B cell (primary cell): ENCODE measurements around the gene RNF19B. TPM values are rescaled to one million over a fixed set of nuclear protein-coding genes. Genes with fewer than 3 reads are reported as not detected.

Experiments used
- ATAC-seq: fragments of 200-7000 bp; cut with Tn5 transposase; one replicate; pipeline ENCODE4 v1.10.0; 2021; ENCODE audit warnings: low read depth, mild to moderate bottlenecking, moderate number of reproducible peaks, moderate library complexity
- CTCF ChIA-PET: fragments of 350-600 bp; sonication (Branson Sonifier 250); formaldehyde crosslinking; loops from one replicate; lab custom pipeline; 2021; ENCODE audit warnings: antibody characterized with exemption, inconsistent platforms; lab: Charles Lee
- POLR2A ChIA-PET: fragments of 350-600 bp; sonication (Branson Sonifier 250); formaldehyde crosslinking; loops from one replicate; lab custom pipeline; 2021; ENCODE audit warnings: antibody characterized with exemption; lab: Charles Lee
- DNase-seq: peaks from one replicate; pipeline ENCODE4 v3.0.0; 2013
- H2AFZ ChIP-seq: 2 replicates; pipeline ENCODE4 v1.6.1; 2012; ENCODE audit warnings: mild to moderate bottlenecking, low read depth, low read length; ENCODE audit not compliant: insufficient read depth, poor library complexity, severe bottlenecking
- H3K27ac ChIP-seq, 2 donors: 1 replicate in 1 of 2; 2 replicates in 1 of 2; pipeline ENCODE4 v1.5.1; 2012 to 2013; ENCODE audit warnings: low read length in 2 of 2, mild to moderate bottlenecking in 2 of 2, moderate library complexity in 1 of 2
- H3K27me3 ChIP-seq, 4 experiments: fragments of 200-600 bp in 1 of 4; sonication (generic) in 1 of 4; replicated peaks in 1 of 4; 1 replicate in 2 of 4; 2 replicates in 2 of 4; pipeline versions ENCODE4 v1.6.1 to v1.7.0; 2013 to 2016; ENCODE audit warnings: low read length in 3 of 4, mild to moderate bottlenecking in 2 of 4, mixed read lengths in 1 of 4, moderate library complexity in 1 of 4; ENCODE audit not compliant: insufficient read depth in 4 of 4, control insufficient read depth in 3 of 4; ENCODE audit errors: control extremely low read depth in 1 of 4
- H3K36me3 ChIP-seq, 2 experiments: replicated peaks in 1 of 2; 1 replicate in 1 of 2; 2 replicates in 1 of 2; pipeline versions ENCODE4 v1.6.1 to v1.7.1; 2013; ENCODE audit warnings: low read length in 1 of 2; ENCODE audit not compliant: insufficient read depth in 2 of 2, control insufficient read depth in 1 of 2; ENCODE audit errors: control extremely low read depth in 1 of 2, extremely low read depth in 1 of 2
- H3K4me1 ChIP-seq, 2 donors: fragments of 200-600 bp in 1 of 2; sonication (generic) in 1 of 2; 1 replicate in 1 of 2; 2 replicates in 1 of 2; pipeline versions ENCODE4 v1.5.1 to v1.6.1; 2013 to 2017; ENCODE audit warnings: low read length in 2 of 2; ENCODE audit not compliant: control insufficient read depth in 2 of 2, insufficient read depth in 2 of 2
- H3K4me2 ChIP-seq: replicated peaks from 2 replicates; pipeline ENCODE3; 2012; ENCODE audit warnings: mild to moderate bottlenecking, low read depth, low read length; ENCODE audit not compliant: poor library complexity, severe bottlenecking
- H3K4me3 ChIP-seq, 5 experiments: fragments of 200-600 bp in 1 of 5; sonication (generic) in 1 of 5; 1 replicate in 3 of 5; 2 replicates in 2 of 5; pipeline versions ENCODE4 v1.5.1 to v1.7.0; 2011 to 2016; ENCODE audit warnings: low read length in 4 of 5, mild to moderate bottlenecking in 4 of 5, low read depth in 2 of 5, control low read depth in 1 of 5, moderate library complexity in 1 of 5; ENCODE audit not compliant: insufficient read depth in 1 of 5; ENCODE audit errors: control extremely low read depth in 1 of 5, extremely low read depth in 1 of 5
- H3K79me2 ChIP-seq: fragments of 200-600 bp; sonication (generic); one replicate; pipeline ENCODE4 v1.6.0; 2016; ENCODE audit warnings: low read length; ENCODE audit not compliant: control insufficient read depth, insufficient read depth
- H3K9ac ChIP-seq: fragments of 200-600 bp; sonication (generic); 2 replicates; pipeline ENCODE4 v1.6.1; 2017; ENCODE audit warnings: mild to moderate bottlenecking, low read length, moderate library complexity
- H3K9me3 ChIP-seq, 3 donors: one replicate each; pipeline versions ENCODE4 v1.6.1 to v1.7.1; 2013; ENCODE audit warnings: low read length in 2 of 3; ENCODE audit not compliant: control insufficient read depth in 2 of 3, insufficient read depth in 1 of 3; ENCODE audit errors: control extremely low read depth in 1 of 3
- H4K20me1 ChIP-seq: 2 replicates; pipeline ENCODE4 v1.6.0; 2012; ENCODE audit warnings: mild to moderate bottlenecking, low read length; ENCODE audit not compliant: insufficient read depth, control insufficient read depth, poor library complexity, severe bottlenecking
- H3K27ac Mint-ChIP-seq: one replicate; pipeline ENCODE4 v1.8.0; 2021; ENCODE audit warnings: mixed read lengths
- H3K27me3 Mint-ChIP-seq: one replicate; pipeline ENCODE4 v1.8.0; 2021; ENCODE audit warnings: mixed read lengths
- H3K4me1 Mint-ChIP-seq: one replicate; pipeline ENCODE4 v1.8.0; 2021; ENCODE audit warnings: mixed read lengths
- H3K4me3 Mint-ChIP-seq: one replicate; pipeline ENCODE4 v1.8.0; 2021; ENCODE audit warnings: mixed read lengths
- H3K9me3 Mint-ChIP-seq: one replicate; pipeline ENCODE4 v1.8.0; 2022; ENCODE audit warnings: mixed read lengths; ENCODE audit not compliant: insufficient read depth
- EZH2 ChIP-seq: IDR thresholded peaks from 2 replicates; pipeline ENCODE4 v1.6.1; 2012; ENCODE audit warnings: borderline replicate concordance, low read depth, mild to moderate bottlenecking, moderate library complexity, low read length; ENCODE audit not compliant: insufficient read depth, poor library complexity, severe bottlenecking
- WGBS: methylation state at CpG from one replicate; pipeline ENCODE4 v1.1.5; 2013; ENCODE audit warnings: missing lambda C conversion rate; ENCODE audit not compliant: insufficient coverage; 5-methylcytosine and 5-hydroxymethylcytosine counted together
- intact Hi-C: fragments of 100-400 bp; cut with micrococcal nuclease; formaldehyde crosslinking; loops from one replicate; pipeline ENCODE4 v1.10.0; 2022
- polyA plus RNA-seq: library from polyadenylated mRNA; depleted of rRNA; stranded (reverse); fragments of >200 nt; gene quantifications from 2 replicates; pipeline ENCODE4 v1.2.3, GENCODE V29; 2012
- total RNA-seq, 2 donors: library from RNA; stranded (reverse); fragments of 120-200 nt in 1 of 2; gene quantifications; 1 replicate in 1 of 2; 2 replicates in 1 of 2; pipeline versions ENCODE4 v1.2.3 to v1.2.4, GENCODE V29; 2013 to 2022
- TF ChIP-seq, protein P1 (sequence below): fragments of 200-600 bp; IDR thresholded peaks from one replicate; pipeline ENCODE4 v1.8.0; 2022; ENCODE audit warnings: antibody characterized with exemption, mild to moderate bottlenecking

RNF19B gene
- total and polyA plus RNA-seq, 2 donors (not counting 1 experiment from before 2014, with no cell fraction given): 29.9 to 40.3 TPM

- Histone ChIP-seq H2AFZ (no peak overlapping the region), H4K20me1 (peaks cover 50% of the 10 kb centered on the region), H3K9ac (no peak overlapping the region), H3K9me3 (peaks cover 0 to 5% (median 0%) of the 10 kb centered on the region in 3 donors), H3K79me2 (peaks cover 85% of the 10 kb centered on the region), H3K4me1 (peaks cover 21 to 24% of the 10 kb centered on the region in 2 donors), H3K4me2 (no peak overlapping the region), H3K36me3 (peaks cover 0 to 3% of the 10 kb centered on the region in 2 experiments), H3K27ac (no peak overlapping the region), H3K27me3 (no peaks in the 10 kb centered on the region), H3K4me3 (no peak overlapping the region)
- ATAC-seq: no peak
- no peak overlapping the region for H3K4me3 Mint-ChIP-seq
- DNase-seq: no peak
- H3K27me3 Mint-ChIP-seq: no peaks in the 10 kb centered on the region
- intact Hi-C loops: no loop called here
- no peak overlapping the region for H3K27ac Mint-ChIP-seq
- no peaks in the 10 kb centered on the region for H3K9me3 Mint-ChIP-seq
- no peak for TF ChIP-seq EZH2
- TF ChIP-seq, protein P1, sequence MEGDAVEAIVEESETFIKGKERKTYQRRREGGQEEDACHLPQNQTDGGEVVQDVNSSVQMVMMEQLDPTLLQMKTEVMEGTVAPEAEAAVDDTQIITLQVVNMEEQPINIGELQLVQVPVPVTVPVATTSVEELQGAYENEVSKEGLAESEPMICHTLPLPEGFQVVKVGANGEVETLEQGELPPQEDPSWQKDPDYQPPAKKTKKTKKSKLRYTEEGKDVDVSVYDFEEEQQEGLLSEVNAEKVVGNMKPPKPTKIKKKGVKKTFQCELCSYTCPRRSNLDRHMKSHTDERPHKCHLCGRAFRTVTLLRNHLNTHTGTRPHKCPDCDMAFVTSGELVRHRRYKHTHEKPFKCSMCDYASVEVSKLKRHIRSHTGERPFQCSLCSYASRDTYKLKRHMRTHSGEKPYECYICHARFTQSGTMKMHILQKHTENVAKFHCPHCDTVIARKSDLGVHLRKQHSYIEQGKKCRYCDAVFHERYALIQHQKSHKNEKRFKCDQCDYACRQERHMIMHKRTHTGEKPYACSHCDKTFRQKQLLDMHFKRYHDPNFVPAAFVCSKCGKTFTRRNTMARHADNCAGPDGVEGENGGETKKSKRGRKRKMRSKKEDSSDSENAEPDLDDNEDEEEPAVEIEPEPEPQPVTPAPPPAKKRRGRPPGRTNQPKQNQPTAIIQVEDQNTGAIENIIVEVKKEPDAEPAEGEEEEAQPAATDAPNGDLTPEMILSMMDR: no peak
- CTCF ChIA-PET: interaction anchor here (0.6 to 3.6 kb wide), 6 partner anchors 10 to 278 kb away, joined by 3 to 25 read pairs (median 6); partner anchors contain the start of gene RNF19B
- H3K4me1 Mint-ChIP-seq: peaks cover 62% of the 10 kb centered on the region
- POLR2A ChIA-PET: interaction anchor here (0.7 to 1.5 kb wide), 3 partner anchors 10 to 103 kb away, joined by 3 to 6 read pairs (median 3); partner anchors contain the start of gene RNF19B
- 91% methylated on average over 5 of the region's 6 CpGs for WGBS
These were observed 10.4 kb downstream of the RNF19B start for GRCh38 chr1:32954168-32954567.

- WGBS: no CpG with 5 or more reads among the region's 1 CpG
- Histone ChIP-seq H3K4me2 (peak overlapping the region; percentile 13), H2AFZ (no peak overlapping the region), H3K36me3 (peaks cover 0 to 3% of the 10 kb centered on the region in 2 experiments), H3K4me1 (peaks cover 14 to 19% of the 10 kb centered on the region in 2 donors), H3K4me3 (no peak overlapping the region), H3K79me2 (peaks cover 78% of the 10 kb centered on the region), H3K27ac (no peak overlapping the region), H4K20me1 (peaks cover 45% of the 10 kb centered on the region), H3K9ac (no peak overlapping the region), H3K27me3 (no peaks in the 10 kb centered on the region), H3K9me3 (peaks cover 0 to 5% (median 0%) of the 10 kb centered on the region in 3 donors)
- DNase-seq (no peak), ATAC-seq (no peak)
- Mint-ChIP-seq H3K27ac (no peak overlapping the region), H3K9me3 (no peaks in the 10 kb centered on the region), H3K4me1 (peaks cover 55% of the 10 kb centered on the region), H3K27me3 (no peaks in the 10 kb centered on the region), H3K4me3 (peak overlapping the region; percentile 3)
- TF ChIP-seq, protein P1: no peak
- TF ChIP-seq EZH2: no peak
- intact Hi-C loops: no loop called here
- POLR2A ChIA-PET: interaction anchor here (1.1 kb wide), 1 partner anchor 39 kb away, joined by 6 read pairs; no protein-coding TSS in a partner anchor
- CTCF ChIA-PET: interaction anchor here (0.7 to 3.6 kb wide), 4 partner anchors 11 to 950 kb away, joined by 3 to 25 read pairs (median 7); partner anchors contain the start of gene RNF19B
These were observed 11.1 kb downstream of the RNF19B start for GRCh38 chr1:32953495-32953894.
